Liver (tissue), 3 donors: ENCODE data around the gene ZNF626.

Experiments used
- GABPA ChIP-seq, 2 donors: IDR thresholded peaks in 1 of 2; conservative IDR thresholded peaks in 1 of 2; 2 replicates each; pipeline ENCODE4 v1.6.1; 2016; ENCODE audit warnings: antibody characterized with exemption in 2 of 2, mild to moderate bottlenecking in 1 of 2, moderate library complexity in 1 of 2
- HNF4A ChIP-seq, 2 donors: conservative IDR thresholded peaks; 2 replicates each; pipeline ENCODE4 v1.6.1; 2016; ENCODE audit warnings: antibody characterized with exemption in 2 of 2, mild to moderate bottlenecking in 2 of 2
- JUND ChIP-seq, 2 donors: IDR thresholded peaks; 2 replicates each; pipeline ENCODE4 v1.6.1; 2016; ENCODE audit warnings: antibody characterized with exemption in 2 of 2
- NR2F2 ChIP-seq: IDR thresholded peaks from 2 replicates; pipeline ENCODE4 v1.6.1; 2016; ENCODE audit warnings: antibody characterized with exemption
- RAD21 ChIP-seq, 2 donors: IDR thresholded peaks; 2 replicates each; pipeline ENCODE4 v1.6.1; 2016; ENCODE audit warnings: antibody characterized with exemption in 2 of 2, mild to moderate bottlenecking in 2 of 2
- SP1 ChIP-seq: IDR thresholded peaks from 2 replicates; pipeline ENCODE4 v1.6.1; 2018; ENCODE audit warnings: antibody characterized with exemption, mild to moderate bottlenecking
- YY1 ChIP-seq: IDR thresholded peaks from 2 replicates; pipeline ENCODE4 v1.6.1; 2016; ENCODE audit warnings: antibody characterized with exemption, mild to moderate bottlenecking
- TF ChIP-seq, protein P1 (sequence below): fragments of 150-350 bp; IDR thresholded peaks from 2 replicates; pipeline ENCODE4 v1.5.1; 2017; ENCODE audit warnings: improper control_type of control experiment, low read depth, low read length; ENCODE audit not compliant: missing input control
- TF ChIP-seq, protein P2 (sequence below): IDR thresholded peaks from 2 replicates; pipeline ENCODE4 v1.6.1; 2016; ENCODE audit warnings: antibody characterized with exemption, mild to moderate bottlenecking
- TF ChIP-seq, protein P3 (sequence below): IDR thresholded peaks from 2 replicates; pipeline ENCODE4 v1.6.1; 2016; ENCODE audit warnings: antibody characterized with exemption
- donor health status: healthy.
- donor health status: healthy.

DNA sequence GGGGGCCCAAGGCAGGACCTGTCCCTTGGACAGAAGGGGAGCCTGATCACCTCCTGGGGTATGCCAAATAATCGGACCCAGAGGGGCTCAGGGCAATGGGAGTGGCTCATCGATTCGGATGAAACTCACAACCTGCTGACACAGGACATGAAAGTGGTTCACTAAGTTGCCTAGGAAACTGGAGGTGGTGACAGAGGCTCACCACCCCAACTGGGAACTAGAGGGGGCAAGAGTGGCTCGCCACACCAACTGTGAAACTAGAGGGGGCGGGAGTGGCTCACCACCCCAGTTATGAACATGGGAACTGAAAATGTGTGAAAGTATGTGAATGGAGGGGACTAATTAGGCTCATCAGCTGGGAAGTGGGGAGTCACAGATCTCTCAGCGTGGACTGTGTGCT, 49.5 kb downstream of the ZNF626 start:
- TF ChIP-seq, protein P1, sequence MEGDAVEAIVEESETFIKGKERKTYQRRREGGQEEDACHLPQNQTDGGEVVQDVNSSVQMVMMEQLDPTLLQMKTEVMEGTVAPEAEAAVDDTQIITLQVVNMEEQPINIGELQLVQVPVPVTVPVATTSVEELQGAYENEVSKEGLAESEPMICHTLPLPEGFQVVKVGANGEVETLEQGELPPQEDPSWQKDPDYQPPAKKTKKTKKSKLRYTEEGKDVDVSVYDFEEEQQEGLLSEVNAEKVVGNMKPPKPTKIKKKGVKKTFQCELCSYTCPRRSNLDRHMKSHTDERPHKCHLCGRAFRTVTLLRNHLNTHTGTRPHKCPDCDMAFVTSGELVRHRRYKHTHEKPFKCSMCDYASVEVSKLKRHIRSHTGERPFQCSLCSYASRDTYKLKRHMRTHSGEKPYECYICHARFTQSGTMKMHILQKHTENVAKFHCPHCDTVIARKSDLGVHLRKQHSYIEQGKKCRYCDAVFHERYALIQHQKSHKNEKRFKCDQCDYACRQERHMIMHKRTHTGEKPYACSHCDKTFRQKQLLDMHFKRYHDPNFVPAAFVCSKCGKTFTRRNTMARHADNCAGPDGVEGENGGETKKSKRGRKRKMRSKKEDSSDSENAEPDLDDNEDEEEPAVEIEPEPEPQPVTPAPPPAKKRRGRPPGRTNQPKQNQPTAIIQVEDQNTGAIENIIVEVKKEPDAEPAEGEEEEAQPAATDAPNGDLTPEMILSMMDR = no peak
- TF ChIP-seq, protein P2, sequence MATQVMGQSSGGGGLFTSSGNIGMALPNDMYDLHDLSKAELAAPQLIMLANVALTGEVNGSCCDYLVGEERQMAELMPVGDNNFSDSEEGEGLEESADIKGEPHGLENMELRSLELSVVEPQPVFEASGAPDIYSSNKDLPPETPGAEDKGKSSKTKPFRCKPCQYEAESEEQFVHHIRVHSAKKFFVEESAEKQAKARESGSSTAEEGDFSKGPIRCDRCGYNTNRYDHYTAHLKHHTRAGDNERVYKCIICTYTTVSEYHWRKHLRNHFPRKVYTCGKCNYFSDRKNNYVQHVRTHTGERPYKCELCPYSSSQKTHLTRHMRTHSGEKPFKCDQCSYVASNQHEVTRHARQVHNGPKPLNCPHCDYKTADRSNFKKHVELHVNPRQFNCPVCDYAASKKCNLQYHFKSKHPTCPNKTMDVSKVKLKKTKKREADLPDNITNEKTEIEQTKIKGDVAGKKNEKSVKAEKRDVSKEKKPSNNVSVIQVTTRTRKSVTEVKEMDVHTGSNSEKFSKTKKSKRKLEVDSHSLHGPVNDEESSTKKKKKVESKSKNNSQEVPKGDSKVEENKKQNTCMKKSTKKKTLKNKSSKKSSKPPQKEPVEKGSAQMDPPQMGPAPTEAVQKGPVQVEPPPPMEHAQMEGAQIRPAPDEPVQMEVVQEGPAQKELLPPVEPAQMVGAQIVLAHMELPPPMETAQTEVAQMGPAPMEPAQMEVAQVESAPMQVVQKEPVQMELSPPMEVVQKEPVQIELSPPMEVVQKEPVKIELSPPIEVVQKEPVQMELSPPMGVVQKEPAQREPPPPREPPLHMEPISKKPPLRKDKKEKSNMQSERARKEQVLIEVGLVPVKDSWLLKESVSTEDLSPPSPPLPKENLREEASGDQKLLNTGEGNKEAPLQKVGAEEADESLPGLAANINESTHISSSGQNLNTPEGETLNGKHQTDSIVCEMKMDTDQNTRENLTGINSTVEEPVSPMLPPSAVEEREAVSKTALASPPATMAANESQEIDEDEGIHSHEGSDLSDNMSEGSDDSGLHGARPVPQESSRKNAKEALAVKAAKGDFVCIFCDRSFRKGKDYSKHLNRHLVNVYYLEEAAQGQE = no peak
- TF ChIP-seq SP1 = no peak
- TF ChIP-seq HNF4A (conservative IDR thresholded peaks at IDR 0.05) = no peak
- TF ChIP-seq JUND (IDR thresholded peaks at IDR 0.05) = no peak
- TF ChIP-seq YY1 = no peak
- TF ChIP-seq, protein P3, sequence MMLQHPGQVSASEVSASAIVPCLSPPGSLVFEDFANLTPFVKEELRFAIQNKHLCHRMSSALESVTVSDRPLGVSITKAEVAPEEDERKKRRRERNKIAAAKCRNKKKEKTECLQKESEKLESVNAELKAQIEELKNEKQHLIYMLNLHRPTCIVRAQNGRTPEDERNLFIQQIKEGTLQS = no peak
- TF ChIP-seq NR2F2 = no peak
- TF ChIP-seq GABPA (IDR thresholded peaks at IDR 0.05 in 1 of 2, conservative IDR thresholded peaks at IDR 0.05 in 1 of 2) = no peak
- no peak for TF ChIP-seq RAD21 (IDR thresholded peaks at IDR 0.05)
